Measurements from ENCODE around the gene FGFR3. TPM values are rescaled to one million over a fixed set of nuclear protein-coding genes. Genes with fewer than 3 reads are reported as not detected.
A peak's percentile ranks its signal among the peaks of the same experiment; 100 is the strongest.

The FGFR3 gene
- total and polyA plus RNA-seq, 2 of the 8 experiments (the other 6 are each of a cell fraction or from before 2014, with no cell fraction given) = 9.0 to 19.5 TPM

DNA sequence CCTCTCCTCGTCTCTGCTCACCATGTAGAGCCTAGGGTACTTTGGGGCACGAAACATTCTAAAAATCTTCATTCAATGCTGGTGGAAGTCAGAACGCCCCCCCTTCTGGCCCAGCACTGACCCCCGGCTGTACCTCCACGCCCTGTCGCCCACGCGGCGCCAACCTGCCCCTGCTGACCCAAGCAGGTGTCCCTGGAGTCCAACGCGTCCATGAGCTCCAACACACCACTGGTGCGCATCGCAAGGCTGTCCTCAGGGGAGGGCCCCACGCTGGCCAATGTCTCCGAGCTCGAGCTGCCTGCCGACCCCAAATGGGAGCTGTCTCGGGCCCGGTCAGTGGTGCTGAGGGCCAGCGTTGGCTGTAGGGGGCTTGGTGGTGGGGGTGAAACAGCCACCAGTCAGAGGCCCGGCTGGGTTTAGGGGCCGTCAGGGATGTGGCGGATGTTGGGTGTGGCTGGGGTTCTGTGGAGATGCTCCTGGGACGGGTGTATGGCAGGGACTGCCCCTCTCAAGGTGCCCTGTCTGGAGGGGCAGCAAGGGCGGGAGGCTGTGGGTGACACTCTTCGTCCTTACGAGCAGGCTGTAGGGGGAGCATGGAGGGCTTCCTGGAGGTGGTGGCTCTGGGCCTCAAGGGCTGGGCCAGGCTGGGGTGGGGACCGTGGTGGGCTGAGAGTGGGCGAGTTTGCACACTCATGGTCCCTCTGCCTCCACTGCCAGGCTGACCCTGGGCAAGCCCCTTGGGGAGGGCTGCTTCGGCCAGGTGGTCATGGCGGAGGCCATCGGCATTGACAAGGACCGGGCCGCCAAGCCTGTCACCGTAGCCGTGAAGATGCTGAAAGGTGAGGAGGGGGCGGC lies 11.8 kb downstream of the FGFR3 start:
- Histone ChIP-seq H3K9me3 (ENCODE audit: insufficient read depth in 2 of 2, low read depth in 1 of 2, low read length in 1 of 2) (no peaks in the 10 kb centered on the region), H3K23ac (ENCODE audit: insufficient read length) (no peak overlapping the region), H4K8ac (ENCODE audit: extremely low read depth, insufficient read depth, low read length) (peak overlapping the region; percentile 68; the same call in 1 of the 2 replicates), H2BK12ac (ENCODE audit: low read depth, low read length) (no peak overlapping the region), H3K9ac (replicated peaks in 1 of 4; ENCODE audit: extremely low read depth in 1 of 4, low read depth in 3 of 4, low read length in 3 of 4) (no peak overlapping the region), H3K4me2 (ENCODE audit: insufficient read depth in 1 of 2, low read depth in 2 of 2, low read length in 2 of 2) (no peak overlapping the region), H4K91ac (replicated peaks; ENCODE audit: insufficient read length, low read length) (no peak overlapping the region), H2AK5ac (ENCODE audit: low read depth, low read length) (no peak overlapping the region), H2BK5ac (ENCODE audit: low read depth, low read length) (no peak overlapping the region), H2BK15ac (ENCODE audit: low read length) (no peak overlapping the region), H3K4me1 (replicated peaks in 1 of 4; ENCODE audit: control insufficient read depth in 3 of 4, insufficient read depth in 4 of 4, low read length in 3 of 4) (no peaks in the 10 kb centered on the region; a peak in 1 of 7 replicates), H3K27ac (ENCODE audit: low read depth, low read length) (no peak overlapping the region), H4K20me1 (replicated peaks in 1 of 2; ENCODE audit: control insufficient read depth in 1 of 2, insufficient read depth in 2 of 2, low read length in 2 of 2) (peaks cover 0 to 9% of the 10 kb centered on the region in 2 experiments), H3K18ac (ENCODE audit: extremely low read depth, low read length) (no peak overlapping the region), H3K79me1 (ENCODE audit: low read depth, low read length) (no peaks in the 10 kb centered on the region), H4K5ac (ENCODE audit: insufficient read length, low read depth, low read length) (no peak overlapping the region), H3K23me2 (ENCODE audit: low read depth, low read length) (no peaks in the 10 kb centered on the region; the same call in 1 of the 2 replicates), H3K36me3 (ENCODE audit: control insufficient read depth in 2 of 4, insufficient read depth in 4 of 4, low read length in 3 of 4) (peaks cover 0 to 32% (median 13%) of the 10 kb centered on the region in 4 experiments; a peak in 5 of 8 replicates), H2BK20ac (ENCODE audit: low read length) (no peak overlapping the region), H3K4ac (replicated peaks; ENCODE audit: insufficient read length, low read depth, low read length) (no peak overlapping the region), H3K56ac (replicated peaks; ENCODE audit: insufficient read length, low read depth, low read length) (no peak overlapping the region), H3K14ac (ENCODE audit: insufficient read length) (no peak overlapping the region), H3K4me3 (ENCODE audit: extremely low read depth in 1 of 4, insufficient read depth in 2 of 4, low read depth in 3 of 4, low read length in 4 of 4) (no peak overlapping the region), H2BK120ac (replicated peaks; ENCODE audit: low read depth, low read length) (no peak overlapping the region), H3K27me3 (replicated peaks in 1 of 4; ENCODE audit: control insufficient read depth in 3 of 4, extremely low read depth in 1 of 4, insufficient read depth in 3 of 4, low read length in 3 of 4) (no peaks in the 10 kb centered on the region), H2AFZ (ENCODE audit: low read length) (no peak overlapping the region), H3K79me2 (ENCODE audit: control insufficient read depth in 1 of 2, insufficient read depth in 2 of 2, low read length in 2 of 2) (no peaks in the 10 kb centered on the region)
- ChIA-PET CTCF (ENCODE audit: partially characterized antibody) (interaction anchor here (0.6 to 71.2 kb wide), 8 partner anchors 9 to 209 kb away, joined by 3 to 2507 read pairs (median 3); no protein-coding TSS in a partner anchor), POLR2A (ENCODE audit: partially characterized antibody) (interaction anchor here (0.7 to 4.3 kb wide), 7 partner anchors 10 to 1124 kb away, joined by 3 to 15 read pairs (median 5); partner anchors contain the start of gene FGFR3)
- DNase-seq (ENCODE audit: low read depth in 1 of 2, low spot score in 2 of 2) (no peak), FAIRE-seq (no peak)
- 95% methylated on average over 37 of the region's 37 CpGs; no CpG with 5 or more reads in 1 of the 2 experiments for WGBS, 2 experiments (ENCODE audit: extremely low coverage in 1 of 2, insufficient coverage in 1 of 2, insufficient read length in 1 of 2, insufficient replicate concordance in 2 of 2, low coverage in 1 of 2, low lambda C conversion rate in 2 of 2, missing lambda C conversion rate in 1 of 2)
- TF ChIP-seq SP4 (IDR thresholded peaks at IDR 0.05; ENCODE audit: low read length) (no peak), EGR1 (IDR thresholded peaks at IDR 0.05; ENCODE audit: borderline replicate concordance, low read depth, low read length) (no peak), JUN (IDR thresholded peaks at IDR 0.05; ENCODE audit: low read depth, low read length) (no peak), BACH1 (IDR thresholded peaks at IDR 0.05; ENCODE audit: low read length) (no peak), MAFK (IDR thresholded peaks at IDR 0.05; ENCODE audit: low read depth, low read length) (no peak)
- TF ChIP-seq, protein P1, sequence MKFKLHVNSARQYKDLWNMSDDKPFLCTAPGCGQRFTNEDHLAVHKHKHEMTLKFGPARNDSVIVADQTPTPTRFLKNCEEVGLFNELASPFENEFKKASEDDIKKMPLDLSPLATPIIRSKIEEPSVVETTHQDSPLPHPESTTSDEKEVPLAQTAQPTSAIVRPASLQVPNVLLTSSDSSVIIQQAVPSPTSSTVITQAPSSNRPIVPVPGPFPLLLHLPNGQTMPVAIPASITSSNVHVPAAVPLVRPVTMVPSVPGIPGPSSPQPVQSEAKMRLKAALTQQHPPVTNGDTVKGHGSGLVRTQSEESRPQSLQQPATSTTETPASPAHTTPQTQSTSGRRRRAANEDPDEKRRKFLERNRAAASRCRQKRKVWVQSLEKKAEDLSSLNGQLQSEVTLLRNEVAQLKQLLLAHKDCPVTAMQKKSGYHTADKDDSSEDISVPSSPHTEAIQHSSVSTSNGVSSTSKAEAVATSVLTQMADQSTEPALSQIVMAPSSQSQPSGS (IDR thresholded peaks at IDR 0.05; ENCODE audit: low read length) = no peak
- TF ChIP-seq, protein P2, sequence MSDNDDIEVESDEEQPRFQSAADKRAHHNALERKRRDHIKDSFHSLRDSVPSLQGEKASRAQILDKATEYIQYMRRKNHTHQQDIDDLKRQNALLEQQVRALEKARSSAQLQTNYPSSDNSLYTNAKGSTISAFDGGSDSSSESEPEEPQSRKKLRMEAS (IDR thresholded peaks at IDR 0.05) = no peak
- TF ChIP-seq, protein P3, sequence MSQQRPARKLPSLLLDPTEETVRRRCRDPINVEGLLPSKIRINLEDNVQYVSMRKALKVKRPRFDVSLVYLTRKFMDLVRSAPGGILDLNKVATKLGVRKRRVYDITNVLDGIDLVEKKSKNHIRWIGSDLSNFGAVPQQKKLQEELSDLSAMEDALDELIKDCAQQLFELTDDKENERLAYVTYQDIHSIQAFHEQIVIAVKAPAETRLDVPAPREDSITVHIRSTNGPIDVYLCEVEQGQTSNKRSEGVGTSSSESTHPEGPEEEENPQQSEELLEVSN (IDR thresholded peaks at IDR 0.05) = no peak

Data from H1 (cell line).